Brain microvascular endothelial cell (primary cell): ENCODE measurements around the gene CAPN3.
A peak's percentile ranks its signal among the peaks of the same experiment; 100 is the strongest.

Experiments
- DNase-seq: peaks from one replicate; pipeline ENCODE4 v3.0.0-alpha.2; 2020
- H3K27ac ChIP-seq: fragments of 250-450 bp; sonication (Bioruptor Pico); 2 replicates; pipeline ENCODE4 v1.5.1; 2020; ENCODE audit warnings: mild to moderate bottlenecking, moderate library complexity
- H3K27me3 ChIP-seq: fragments of 250-450 bp; sonication (Bioruptor Pico); replicated peaks from 2 replicates; pipeline ENCODE4 v1.5.1; 2020; ENCODE audit warnings: mild to moderate bottlenecking
- H3K36me3 ChIP-seq: fragments of 250-450 bp; sonication (Bioruptor Pico); replicated peaks from 2 replicates; pipeline ENCODE4 v1.5.1; 2020; ENCODE audit warnings: mild to moderate bottlenecking
- H3K4me3 ChIP-seq: 2 replicates; pipeline ENCODE4 v1.5.1; 2011; ENCODE audit warnings: low read depth, mild to moderate bottlenecking, control low read depth, low read length, moderate library complexity
- in situ Hi-C: cut with HindIII; loops from 2 replicates; pipeline ENCODE4 v1.10.0; 2017; ENCODE audit warnings: low sequenced_read_pairs, low pct_ligation_motif_present
- TF ChIP-seq, protein P1 (sequence below): IDR thresholded peaks from 2 replicates; pipeline ENCODE4 v1.5.1; 2011; ENCODE audit warnings: low read depth, mild to moderate bottlenecking, moderate library complexity, low read length, control low read depth, inconsistent platforms; ENCODE audit errors: missing control alignments

The CAPN3 gene

DNA sequence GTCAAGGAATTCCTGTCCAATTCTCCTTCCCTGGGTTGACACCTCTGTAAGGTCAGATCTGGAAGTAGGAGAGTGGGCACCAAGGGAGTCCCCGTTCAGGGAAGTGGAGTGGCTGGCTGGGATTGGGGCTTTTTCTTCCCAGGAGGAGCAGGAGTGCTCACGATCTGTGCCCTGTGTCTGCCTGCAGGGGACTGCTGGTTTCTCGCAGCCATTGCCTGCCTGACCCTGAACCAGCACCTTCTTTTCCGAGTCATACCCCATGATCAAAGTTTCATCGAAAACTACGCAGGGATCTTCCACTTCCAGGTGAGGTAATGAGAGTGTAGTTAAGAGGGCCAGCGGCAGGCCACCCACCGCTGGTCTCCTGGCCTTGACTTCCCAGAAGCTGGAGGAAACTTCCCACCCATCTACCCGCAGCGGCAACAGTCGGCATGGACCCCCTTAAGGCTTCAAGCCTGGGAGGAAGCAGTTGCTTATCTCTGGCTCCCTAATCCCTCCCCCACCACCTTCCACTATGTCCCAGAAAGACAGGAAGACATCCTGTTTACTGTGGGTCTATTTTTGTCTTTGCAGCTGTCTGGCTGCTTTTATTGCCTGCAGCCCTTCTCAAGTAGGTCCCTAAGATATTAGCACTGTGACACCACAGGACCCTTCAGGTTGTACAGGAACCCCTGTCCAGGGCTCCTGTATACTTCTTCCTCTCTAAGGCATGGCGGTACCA, 26.8 kb downstream of the CAPN3 start:
- Histone ChIP-seq H3K27me3 (no peaks in the 10 kb centered on the region), H3K27ac (no peak overlapping the region), H3K36me3 (no peaks in the 10 kb centered on the region), H3K4me3 (no peak overlapping the region)
- no peak for DNase-seq
- TF ChIP-seq, protein P1, sequence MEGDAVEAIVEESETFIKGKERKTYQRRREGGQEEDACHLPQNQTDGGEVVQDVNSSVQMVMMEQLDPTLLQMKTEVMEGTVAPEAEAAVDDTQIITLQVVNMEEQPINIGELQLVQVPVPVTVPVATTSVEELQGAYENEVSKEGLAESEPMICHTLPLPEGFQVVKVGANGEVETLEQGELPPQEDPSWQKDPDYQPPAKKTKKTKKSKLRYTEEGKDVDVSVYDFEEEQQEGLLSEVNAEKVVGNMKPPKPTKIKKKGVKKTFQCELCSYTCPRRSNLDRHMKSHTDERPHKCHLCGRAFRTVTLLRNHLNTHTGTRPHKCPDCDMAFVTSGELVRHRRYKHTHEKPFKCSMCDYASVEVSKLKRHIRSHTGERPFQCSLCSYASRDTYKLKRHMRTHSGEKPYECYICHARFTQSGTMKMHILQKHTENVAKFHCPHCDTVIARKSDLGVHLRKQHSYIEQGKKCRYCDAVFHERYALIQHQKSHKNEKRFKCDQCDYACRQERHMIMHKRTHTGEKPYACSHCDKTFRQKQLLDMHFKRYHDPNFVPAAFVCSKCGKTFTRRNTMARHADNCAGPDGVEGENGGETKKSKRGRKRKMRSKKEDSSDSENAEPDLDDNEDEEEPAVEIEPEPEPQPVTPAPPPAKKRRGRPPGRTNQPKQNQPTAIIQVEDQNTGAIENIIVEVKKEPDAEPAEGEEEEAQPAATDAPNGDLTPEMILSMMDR = no peak
- in situ Hi-C loops = no loop called here

DNA sequence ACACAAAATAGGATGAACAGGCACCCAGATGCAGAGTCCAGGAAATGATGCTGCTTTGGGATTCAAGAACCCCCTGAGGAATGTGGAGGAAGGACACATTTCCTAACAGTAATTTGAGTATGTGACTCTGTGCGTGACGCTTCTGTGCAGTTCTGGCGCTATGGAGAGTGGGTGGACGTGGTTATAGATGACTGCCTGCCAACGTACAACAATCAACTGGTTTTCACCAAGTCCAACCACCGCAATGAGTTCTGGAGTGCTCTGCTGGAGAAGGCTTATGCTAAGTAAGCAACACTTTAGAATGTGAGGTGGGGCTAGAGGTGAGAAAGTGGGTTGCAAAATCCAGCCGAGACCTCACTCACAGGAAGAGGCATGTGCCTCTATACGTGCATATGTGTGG, 28.3 kb downstream of the CAPN3 start:
- peak; percentile 3 for DNase-seq
- H3K36me3 ChIP-seq = no peaks in the 10 kb centered on the region
- H3K27me3 ChIP-seq = no peaks in the 10 kb centered on the region
- H3K27ac ChIP-seq = no peak overlapping the region
- in situ Hi-C loops = no loop called here
- TF ChIP-seq, protein P1 = no peak
- no peak overlapping the region for H3K4me3 ChIP-seq

DNA sequence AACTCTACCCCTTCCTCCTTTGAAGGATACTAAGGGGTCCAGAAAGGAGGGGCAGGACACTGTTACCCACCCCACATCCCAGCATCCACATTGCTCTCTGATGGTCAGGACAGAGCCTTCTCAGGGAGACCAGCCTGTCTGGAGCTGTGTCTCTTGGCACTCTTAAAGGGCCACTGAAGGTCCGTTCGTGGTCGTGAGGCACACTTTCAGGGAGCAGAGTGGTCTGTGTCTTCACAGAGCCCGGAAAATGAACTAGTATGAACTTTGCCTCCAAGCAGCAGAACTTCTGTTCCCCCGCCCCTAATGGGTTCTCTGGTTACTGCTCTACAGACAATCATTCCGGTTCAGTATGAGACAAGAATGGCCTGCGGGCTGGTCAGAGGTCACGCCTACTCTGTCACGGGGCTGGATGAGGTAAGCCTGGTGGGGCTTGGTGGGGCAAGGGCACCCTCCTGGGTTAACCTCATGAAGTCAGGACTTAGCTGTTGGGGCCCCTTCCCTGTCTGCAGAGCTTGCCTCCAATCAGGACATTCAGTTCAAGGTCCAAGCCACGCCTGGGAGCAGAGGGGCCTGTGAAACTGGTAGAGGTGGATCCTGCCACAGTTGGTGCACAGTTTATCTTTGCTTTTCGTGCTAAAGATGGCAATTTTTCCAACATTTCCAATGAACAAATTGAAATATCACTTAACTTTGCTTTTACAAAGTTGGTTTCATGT, 33.2 kb downstream of the CAPN3 start:
- Histone ChIP-seq H3K4me3 (no peak overlapping the region), H3K36me3 (no peaks in the 10 kb centered on the region), H3K27ac (no peak overlapping the region), H3K27me3 (no peaks in the 10 kb centered on the region)
- TF ChIP-seq, protein P1 = no peak
- in situ Hi-C loops = no loop called here
- DNase-seq = no peak

DNA sequence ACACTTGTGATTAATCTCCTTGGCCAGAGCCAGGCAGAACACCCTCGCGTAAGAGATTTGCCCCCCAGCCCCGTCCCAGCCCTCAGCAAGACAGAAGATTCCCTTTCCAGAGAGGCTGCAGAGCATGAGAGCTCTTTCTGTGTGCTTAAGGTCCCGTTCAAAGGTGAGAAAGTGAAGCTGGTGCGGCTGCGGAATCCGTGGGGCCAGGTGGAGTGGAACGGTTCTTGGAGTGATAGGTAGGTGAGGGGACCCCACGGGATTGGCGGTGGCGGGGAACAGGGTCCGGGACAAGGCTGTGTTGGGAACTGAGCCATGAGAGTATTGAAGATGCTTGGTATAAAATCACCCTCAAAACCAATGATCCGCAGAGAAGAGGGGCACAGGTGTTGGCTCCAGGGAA, 34.8 kb downstream of the CAPN3 start:
- H3K27ac ChIP-seq = no peak overlapping the region
- in situ Hi-C loops = no loop called here
- no peaks in the 10 kb centered on the region for H3K36me3 ChIP-seq
- TF ChIP-seq, protein P1 = no peak
- H3K27me3 ChIP-seq = no peaks in the 10 kb centered on the region
- no peak overlapping the region for H3K4me3 ChIP-seq
- no peak for DNase-seq

- DNase-seq = no peak
- Histone ChIP-seq H3K27ac (no peak overlapping the region), H3K36me3 (no peaks in the 10 kb centered on the region), H3K4me3 (no peak overlapping the region), H3K27me3 (no peaks in the 10 kb centered on the region)
- in situ Hi-C loops = no loop called here
- TF ChIP-seq, protein P1 = no peak
These were observed 36.5 kb downstream of the CAPN3 start for GRCh38 chr15:42395838-42396237.
